ENCODE measurements around the gene RHEB.

The RHEB gene

DNA sequence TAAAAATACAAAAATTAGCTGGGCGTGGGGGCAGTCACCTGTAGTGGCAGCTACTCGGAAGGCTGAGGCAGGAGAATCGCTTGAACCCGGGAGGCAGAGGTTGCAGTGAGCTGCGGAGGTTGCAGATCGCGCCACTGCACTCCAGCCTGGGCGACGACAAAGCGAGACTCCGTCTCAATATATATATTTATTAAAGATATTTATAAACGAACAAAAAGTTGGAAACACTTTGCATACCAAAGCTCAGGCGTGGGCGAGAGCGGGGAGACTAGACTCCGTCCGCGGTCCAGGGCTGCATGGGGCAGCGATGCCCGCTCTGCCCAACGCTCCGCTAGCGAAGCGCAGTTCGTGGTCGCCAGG, 71.8 kb downstream of the RHEB start:
- TF ChIP-seq SPI1 (IDR thresholded peaks at IDR 0.05; ENCODE audit: borderline replicate concordance, low read depth) (no peak), GABPA (IDR thresholded peaks at IDR 0.05; ENCODE audit: low read depth) (no peak), CTCF (IDR thresholded peaks at IDR 0.05; ENCODE audit: insufficient read depth, low read length) (no peak), POLR2AphosphoS5 (IDR thresholded peaks at IDR 0.05; ENCODE audit: low read depth) (no peak)
- TF ChIP-seq, protein P1, sequence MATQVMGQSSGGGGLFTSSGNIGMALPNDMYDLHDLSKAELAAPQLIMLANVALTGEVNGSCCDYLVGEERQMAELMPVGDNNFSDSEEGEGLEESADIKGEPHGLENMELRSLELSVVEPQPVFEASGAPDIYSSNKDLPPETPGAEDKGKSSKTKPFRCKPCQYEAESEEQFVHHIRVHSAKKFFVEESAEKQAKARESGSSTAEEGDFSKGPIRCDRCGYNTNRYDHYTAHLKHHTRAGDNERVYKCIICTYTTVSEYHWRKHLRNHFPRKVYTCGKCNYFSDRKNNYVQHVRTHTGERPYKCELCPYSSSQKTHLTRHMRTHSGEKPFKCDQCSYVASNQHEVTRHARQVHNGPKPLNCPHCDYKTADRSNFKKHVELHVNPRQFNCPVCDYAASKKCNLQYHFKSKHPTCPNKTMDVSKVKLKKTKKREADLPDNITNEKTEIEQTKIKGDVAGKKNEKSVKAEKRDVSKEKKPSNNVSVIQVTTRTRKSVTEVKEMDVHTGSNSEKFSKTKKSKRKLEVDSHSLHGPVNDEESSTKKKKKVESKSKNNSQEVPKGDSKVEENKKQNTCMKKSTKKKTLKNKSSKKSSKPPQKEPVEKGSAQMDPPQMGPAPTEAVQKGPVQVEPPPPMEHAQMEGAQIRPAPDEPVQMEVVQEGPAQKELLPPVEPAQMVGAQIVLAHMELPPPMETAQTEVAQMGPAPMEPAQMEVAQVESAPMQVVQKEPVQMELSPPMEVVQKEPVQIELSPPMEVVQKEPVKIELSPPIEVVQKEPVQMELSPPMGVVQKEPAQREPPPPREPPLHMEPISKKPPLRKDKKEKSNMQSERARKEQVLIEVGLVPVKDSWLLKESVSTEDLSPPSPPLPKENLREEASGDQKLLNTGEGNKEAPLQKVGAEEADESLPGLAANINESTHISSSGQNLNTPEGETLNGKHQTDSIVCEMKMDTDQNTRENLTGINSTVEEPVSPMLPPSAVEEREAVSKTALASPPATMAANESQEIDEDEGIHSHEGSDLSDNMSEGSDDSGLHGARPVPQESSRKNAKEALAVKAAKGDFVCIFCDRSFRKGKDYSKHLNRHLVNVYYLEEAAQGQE (IDR thresholded peaks at IDR 0.05; ENCODE audit: insufficient replicate concordance, low read depth) = no peak
- Histone ChIP-seq H3K27ac (replicated peaks) (no peak overlapping the region), H3K27me3 (ENCODE audit: insufficient read depth, poor library complexity, severe bottlenecking) (no peaks in the 10 kb centered on the region), H3K4me3 (replicated peaks; ENCODE audit: insufficient read depth, low read length) (peak overlapping the region; percentile 50)
- no peak for DNase-seq (ENCODE audit: low read depth in 1 of 2, low spot score in 1 of 2)

DNA sequence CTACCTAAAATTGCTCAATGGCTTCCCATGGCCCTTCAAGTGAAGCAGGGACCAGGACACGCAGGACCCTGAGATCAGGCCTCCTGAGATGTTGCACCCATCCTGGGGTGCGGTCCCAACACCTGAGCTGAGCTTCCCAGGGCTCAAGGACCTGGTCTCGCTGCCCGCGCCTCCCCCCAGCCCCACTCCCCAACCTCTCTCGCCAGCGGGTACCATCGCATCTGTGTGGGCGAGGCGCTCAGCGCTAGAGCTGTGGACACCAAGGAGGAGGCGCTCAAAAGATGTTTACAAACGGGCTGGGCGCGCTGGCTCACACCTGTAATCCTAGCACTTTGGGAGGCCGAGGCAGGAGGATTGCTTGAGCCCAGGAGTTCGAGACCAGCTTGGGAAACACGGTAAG, 72.4 kb downstream of the RHEB start:
- no peak for TF ChIP-seq GABPA (IDR thresholded peaks at IDR 0.05; ENCODE audit: low read depth)
- no peak for TF ChIP-seq CTCF (IDR thresholded peaks at IDR 0.05; ENCODE audit: insufficient read depth, low read length)
- TF ChIP-seq POLR2AphosphoS5 (IDR thresholded peaks at IDR 0.05; ENCODE audit: low read depth) = no peak
- TF ChIP-seq, protein P1 (IDR thresholded peaks at IDR 0.05; ENCODE audit: insufficient replicate concordance, low read depth) = no peak
- no peak for TF ChIP-seq SPI1 (IDR thresholded peaks at IDR 0.05; ENCODE audit: borderline replicate concordance, low read depth)
- no peak for DNase-seq (ENCODE audit: low read depth in 1 of 2, low spot score in 1 of 2)
- no peaks in the 10 kb centered on the region for H3K27me3 ChIP-seq (ENCODE audit: insufficient read depth, poor library complexity, severe bottlenecking)
- H3K4me3 ChIP-seq (replicated peaks; ENCODE audit: insufficient read depth, low read length) = no peak overlapping the region
- no peak overlapping the region for H3K27ac ChIP-seq (replicated peaks)

DNA sequence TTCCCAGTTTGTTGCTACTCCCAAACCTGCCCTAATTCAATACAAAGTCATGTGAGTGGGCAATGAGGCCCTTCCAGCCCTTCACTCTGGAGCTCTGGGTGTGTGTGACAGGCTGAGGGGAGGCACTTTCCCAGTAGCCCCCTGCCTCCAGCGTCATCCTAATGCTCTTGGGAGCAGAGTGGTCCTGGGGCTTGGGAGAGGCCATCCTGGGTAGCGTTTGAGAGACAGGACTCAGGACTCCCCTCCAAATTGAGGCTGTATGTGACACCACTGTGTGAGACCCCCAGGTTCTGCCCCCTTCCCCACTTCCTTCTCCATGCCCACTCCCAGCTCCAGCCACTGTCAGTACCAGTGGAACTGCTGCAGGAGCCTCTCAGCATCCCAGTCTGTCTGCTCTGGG, 73.3 kb downstream of the RHEB start:
- Histone ChIP-seq H3K27me3 (ENCODE audit: insufficient read depth, poor library complexity, severe bottlenecking) (no peaks in the 10 kb centered on the region), H3K27ac (replicated peaks) (no peak overlapping the region), H3K4me3 (replicated peaks; ENCODE audit: insufficient read depth, low read length) (no peak overlapping the region)
- TF ChIP-seq SPI1 (IDR thresholded peaks at IDR 0.05; ENCODE audit: borderline replicate concordance, low read depth) = no peak
- TF ChIP-seq, protein P1 (IDR thresholded peaks at IDR 0.05; ENCODE audit: insufficient replicate concordance, low read depth) = no peak
- no peak for TF ChIP-seq GABPA (IDR thresholded peaks at IDR 0.05; ENCODE audit: low read depth)
- TF ChIP-seq CTCF (IDR thresholded peaks at IDR 0.05; ENCODE audit: insufficient read depth, low read length) = no peak
- no peak for TF ChIP-seq POLR2AphosphoS5 (IDR thresholded peaks at IDR 0.05; ENCODE audit: low read depth)
- DNase-seq (ENCODE audit: low read depth in 1 of 2, low spot score in 1 of 2) = no peak

Data from HL-60 (cell line).